GM18909 (cell line): ENCODE data around the gene PTCD1.
A peak's percentile ranks its signal among the peaks of the same experiment; 100 is the strongest.
"Not testable (repeated sequence)": the region's sequence is repeated elsewhere in the genome, so short reads cannot be mapped to it uniquely, and the experiment has no call there.

Source experiments
- ATAC-seq: cut with Tn5 transposase; IDR thresholded peaks from one replicate; pipeline ENCODE4 v1.9.1; 2021; ENCODE audit warnings: mild to moderate bottlenecking; ENCODE audit not compliant: unreplicated experiment, poor library complexity

PTCD1 gene

DNA sequence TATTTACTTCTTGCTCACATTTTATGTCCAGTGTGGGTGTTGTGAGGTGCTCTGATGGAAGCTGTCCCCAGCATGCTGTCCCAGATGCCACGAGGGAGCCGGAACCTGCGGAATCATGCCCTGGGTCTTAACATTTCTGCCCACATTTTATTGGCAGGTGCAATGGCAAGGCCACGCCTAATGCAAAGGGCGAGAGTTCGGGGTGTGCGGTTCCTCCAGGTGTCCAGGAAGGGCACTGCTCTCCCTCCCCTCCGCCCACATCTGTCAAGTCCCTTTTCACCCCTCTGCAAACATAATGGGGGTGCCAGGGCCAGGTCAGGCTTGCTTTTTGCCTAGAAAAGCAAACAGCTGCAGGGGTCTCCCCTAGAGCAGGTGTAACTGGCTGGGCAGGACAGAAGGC lies 46.6 kb downstream of the PTCD1 start:
- no peak for ATAC-seq

DNA sequence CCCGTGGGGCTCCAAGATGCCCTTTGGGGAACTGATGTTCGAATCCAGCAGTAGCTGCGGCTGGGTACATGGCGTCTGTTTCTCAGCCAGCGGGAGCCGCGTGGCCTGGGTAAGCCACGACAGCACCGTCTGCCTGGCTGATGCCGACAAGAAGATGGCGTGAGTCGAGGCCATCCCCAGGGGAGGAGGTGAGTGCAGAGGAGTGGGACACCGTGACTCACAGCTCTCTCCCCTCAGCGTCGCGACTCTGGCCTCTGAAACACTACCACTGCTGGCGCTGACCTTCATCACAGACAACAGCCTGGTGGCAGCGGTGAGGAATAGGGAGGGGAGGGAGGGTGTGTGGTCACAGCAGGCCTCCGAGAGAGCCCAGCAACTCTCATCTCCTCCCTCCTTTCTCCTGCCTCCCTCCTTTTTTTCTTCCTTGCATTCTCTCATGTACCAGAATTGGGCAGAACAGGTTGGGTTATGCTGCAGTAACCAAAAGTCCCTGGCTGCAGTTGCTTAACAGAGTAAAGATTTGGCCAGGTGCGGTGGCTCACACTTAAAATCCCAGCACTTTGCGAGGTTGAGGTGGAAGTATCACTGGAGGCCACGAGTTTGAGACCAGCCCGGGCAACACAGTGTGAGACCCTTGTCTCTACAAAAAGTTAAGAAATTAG lies 47.5 kb downstream of the PTCD1 start:
- ATAC-seq = no peak

DNA sequence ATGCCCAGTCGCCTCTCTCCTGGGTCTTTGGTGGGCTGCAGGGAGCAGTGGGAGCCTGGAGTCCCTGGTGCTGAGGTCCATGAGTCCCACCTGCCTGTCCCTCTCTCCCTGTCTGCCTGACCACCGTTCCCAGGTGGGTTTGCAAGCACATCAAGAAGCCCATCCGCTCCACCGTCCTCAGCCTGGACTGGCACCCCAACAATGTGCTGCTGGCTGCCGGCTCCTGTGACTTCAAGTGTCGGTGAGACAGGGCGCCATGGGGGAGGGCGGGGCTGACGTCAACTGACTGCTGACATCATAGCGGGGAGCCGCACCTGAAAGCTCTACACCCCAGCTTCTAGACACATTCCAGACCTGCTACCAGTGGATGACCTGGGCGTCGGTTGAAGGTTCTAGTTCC lies 48.8 kb downstream of the PTCD1 start:
- no peak for ATAC-seq

DNA sequence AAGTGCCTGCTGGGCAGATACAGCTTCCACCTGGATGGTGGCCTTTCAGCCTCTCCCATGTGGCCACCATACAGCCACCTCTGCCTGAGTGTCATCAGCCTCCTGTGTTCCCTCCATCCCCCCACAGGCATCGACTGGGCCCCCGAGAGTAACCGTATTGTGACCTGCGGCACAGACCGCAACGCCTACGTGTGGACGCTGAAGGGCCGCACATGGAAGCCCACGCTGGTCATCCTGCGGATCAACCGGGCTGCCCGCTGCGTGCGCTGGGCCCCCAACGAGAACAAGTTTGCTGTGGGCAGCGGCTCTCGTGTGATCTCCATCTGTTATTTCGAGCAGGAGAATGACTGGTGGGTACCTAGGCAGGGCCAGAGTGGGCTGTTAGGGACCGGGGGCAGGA lies 50.7 kb downstream of the PTCD1 start:
- ATAC-seq = no peak

DNA sequence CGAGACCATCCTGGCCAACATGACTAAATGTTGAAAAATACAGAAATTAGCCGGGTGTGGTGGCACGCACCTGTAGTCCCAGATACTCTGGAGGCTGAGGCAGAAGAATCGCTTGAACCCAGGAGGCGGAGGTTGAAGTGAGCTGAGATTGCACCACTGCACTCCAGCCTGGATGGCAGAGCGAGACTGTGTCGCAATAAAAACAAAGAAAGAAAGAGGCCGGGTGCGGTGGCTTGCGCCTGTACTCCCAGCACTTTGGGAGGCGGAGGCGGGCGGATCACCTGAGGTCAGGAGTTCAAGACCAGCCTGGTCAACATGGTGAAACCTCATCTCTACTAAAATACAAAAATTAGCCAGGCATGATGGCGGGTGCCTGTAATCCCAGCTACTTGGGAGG lies 51.4 kb downstream of the PTCD1 start:
- ATAC-seq = not testable (repeated sequence)

DNA sequence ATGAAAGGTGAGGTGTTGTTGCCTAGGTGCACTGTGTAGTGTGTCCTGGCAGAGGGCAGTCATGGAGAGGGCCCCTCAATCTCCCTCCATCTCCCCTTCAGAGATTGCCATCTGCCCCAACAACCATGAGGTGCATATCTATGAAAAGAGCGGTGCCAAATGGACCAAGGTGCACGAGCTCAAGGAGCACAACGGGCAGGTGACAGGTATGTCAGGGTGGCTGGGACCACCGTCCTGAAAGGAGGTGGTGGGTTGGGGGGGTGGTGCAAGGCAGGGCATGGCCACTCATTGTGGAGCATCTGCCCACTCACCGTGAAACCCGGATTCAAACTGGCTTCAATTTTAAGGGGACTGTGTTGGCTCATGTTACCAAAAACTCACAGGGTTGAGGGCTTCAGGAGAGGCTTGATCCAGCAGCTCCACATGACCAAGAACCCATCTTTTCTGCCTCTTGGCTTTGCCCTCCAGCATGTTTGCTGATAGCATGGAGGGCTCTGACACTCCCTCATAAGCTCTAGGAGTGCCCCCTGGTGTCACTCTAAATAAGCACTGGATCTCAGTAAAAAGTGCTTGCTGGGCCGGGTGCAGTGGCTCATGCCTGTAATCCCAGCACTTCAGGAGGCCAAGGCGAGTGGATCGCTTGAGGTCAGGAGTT lies 51.9 kb downstream of the PTCD1 start:
- ATAC-seq = no peak

DNA sequence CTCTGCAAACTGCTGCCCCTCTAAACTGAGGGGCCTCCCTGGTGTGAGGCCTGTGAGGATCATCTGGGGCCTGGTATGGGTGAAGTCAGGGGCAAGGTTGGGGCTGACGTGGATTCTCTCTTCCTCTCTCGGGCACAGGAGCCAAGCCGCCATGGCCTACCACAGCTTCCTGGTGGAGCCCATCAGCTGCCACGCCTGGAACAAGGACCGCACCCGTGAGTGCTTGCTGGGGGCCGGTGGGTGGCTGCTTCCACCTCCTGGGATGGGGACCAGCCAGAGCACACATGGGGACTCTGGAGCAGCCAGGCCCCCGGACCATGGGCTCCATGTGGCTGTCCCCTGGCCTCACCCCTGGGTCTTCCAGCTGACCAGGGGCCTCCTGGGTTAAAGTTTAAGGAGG lies 53.0 kb downstream of the PTCD1 start:
- no peak for ATAC-seq

DNA sequence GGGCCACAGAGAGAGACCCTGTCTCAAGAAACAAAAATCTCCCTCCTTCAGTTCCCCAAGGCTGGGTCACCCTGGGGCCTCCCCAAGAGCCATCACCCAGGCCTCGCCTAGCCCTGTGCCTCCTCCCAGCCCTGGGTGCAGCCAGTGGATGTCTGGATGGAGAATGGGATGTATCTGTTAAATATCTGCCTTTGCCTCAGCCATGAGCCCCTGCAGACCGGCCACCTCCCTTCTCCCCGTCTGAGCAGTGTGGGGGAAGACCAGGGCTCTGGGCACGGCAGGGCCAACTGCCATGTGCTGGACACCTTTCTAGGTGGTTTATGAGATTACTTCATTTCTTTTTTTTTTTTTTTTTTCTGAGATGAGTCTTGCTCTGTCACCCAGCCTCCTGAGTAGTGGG lies 54.1 kb downstream of the PTCD1 start:
- ATAC-seq = no peak

DNA sequence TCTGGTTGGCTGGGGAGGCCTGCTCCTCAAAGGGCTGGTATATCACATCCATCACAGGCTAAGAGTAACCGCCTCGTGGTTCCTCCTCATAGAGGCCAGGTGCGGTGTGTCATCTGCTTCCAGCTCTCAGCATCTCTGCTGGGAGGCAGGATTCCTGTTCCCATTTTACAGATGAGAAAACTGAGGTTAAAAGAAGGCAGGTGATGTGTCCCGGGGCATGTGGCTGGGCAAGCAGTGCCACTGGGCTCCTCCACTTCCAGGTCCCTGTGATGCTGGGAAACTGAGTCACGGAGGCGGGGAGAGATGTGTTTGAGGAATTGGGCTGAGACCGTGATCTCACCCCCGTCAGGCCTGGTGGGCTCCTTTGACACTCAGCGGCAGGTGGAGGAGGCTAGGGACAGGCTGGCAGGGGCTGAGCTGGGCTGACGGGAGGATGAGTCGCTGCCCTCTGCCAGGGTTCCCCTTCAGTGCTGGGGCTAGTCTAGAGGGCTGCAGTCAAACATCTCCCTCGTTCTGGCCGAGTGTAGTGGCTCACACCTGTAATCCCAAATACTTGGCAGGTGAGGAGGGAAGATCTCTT lies 54.7 kb downstream of the PTCD1 start:
- ATAC-seq = no peak

DNA sequence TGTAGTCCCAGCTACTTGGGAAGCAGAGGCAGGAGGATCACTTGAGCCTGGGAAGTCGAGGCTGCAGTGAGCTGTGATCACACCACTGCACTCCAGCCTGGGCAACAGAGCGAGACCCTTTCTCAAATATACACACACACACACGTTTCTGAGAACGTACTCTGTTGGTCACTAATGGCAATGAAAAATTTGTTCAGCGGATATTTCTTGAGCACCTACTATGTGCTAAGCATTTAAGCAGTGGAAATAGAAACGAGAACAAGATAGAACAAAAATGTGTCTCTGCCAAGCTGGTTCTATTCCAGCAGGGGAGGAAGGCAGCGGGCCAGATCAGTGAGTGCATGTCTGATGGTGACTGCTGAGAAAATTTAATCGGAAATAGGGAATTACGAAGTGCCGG lies 55.4 kb downstream of the PTCD1 start:
- no peak for ATAC-seq

DNA sequence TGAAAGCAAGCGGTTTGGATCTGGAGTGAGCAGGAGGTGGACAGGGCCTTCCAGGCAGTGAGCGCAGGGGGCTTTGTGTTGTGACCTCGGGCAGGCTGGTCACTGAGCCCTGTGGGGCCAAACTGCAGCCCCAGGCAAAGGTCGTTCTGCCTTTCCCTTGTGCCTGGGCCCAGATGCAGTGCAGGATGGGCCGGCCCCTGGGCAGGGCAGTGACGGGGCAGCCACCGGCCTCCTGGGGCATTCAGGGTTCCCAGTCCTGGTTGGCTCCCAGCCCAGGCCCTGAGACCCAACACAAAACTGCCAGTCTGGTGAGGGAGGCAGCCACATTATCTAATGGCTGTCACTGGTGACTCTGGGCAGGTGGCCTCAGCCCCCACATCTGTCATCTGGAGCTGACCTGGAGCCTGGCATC lies 56.9 kb downstream of the PTCD1 start:
- no peak for ATAC-seq

DNA sequence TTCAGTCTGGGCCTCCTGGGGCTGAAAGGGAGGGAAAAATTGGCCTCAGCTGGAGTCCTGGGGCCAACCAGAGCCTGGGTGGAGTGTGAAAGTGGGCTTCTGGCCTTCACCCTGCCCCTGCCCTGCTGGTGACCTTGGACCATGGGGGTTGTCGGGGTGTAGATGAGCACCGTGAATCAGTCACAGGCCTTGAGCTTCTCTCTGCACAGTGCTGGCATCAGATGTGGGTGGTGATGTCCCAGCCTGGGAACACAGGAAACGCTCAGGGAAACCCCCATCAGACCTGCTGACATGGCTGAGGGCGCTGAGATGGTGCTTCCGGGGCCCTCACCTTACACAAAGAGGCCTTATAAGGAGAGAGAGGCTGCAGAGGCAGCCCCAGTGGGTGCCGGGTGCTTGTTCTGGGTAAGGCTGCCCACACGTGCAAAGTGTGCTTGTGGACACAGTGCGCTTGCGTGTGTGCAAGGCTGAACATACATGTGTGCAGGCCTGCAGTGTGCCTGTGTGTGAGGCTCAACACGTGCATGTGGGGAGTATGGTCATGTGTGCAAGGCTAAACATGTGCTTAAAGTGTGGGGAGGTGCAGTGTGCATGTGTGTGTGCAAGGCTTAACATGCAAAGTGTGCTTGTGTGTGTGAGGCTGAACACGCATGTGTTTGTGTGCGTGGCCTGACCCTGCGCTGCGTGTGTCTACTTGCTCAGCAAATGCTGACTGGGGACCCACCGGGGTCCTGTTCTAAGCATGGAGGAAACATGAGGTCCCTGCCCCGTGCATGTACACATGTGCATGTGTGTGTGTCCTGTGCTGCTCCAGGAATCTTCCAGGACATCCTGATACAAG lies 57.6 kb downstream of the PTCD1 start:
- peak; percentile 83 for ATAC-seq

DNA sequence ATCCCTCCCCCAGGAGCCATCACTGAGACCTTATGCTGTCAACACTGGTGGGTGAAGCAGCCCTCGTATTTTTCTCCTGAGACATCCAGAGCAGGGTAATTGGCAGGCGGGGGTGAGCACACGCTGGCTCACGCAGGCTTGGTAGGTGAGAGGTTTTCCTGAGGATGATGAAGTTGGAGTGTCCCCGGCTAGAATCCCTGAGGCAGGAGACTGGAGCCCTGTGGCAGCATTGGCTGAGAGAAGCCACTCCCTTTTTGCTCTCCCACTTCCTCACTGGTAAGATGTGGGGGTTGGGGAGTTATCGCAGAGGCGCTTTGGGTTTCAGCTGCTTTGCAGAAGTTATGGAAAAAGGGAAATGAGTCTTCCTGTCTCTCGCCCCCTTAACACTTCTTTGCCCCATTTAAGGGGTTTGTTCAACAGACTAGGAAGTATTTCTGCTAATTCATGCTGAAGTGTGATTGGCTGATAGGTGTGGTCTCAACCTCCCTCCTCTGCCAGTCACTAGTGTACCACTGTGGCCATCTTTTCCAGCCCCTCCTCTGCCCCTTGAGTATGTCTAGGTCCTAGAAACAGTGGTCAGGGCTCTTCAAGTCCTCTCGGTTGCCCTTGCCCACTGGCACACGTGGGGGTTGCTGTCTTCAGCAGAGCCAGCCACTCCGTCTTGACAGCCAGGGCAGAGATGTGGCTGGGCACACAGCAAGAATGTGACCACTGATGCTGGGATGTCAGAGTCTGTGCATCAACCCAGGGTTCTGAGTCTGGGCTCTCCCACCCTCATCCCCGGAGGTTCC lies 58.4 kb downstream of the PTCD1 start:
- ATAC-seq = peak; percentile 38

DNA sequence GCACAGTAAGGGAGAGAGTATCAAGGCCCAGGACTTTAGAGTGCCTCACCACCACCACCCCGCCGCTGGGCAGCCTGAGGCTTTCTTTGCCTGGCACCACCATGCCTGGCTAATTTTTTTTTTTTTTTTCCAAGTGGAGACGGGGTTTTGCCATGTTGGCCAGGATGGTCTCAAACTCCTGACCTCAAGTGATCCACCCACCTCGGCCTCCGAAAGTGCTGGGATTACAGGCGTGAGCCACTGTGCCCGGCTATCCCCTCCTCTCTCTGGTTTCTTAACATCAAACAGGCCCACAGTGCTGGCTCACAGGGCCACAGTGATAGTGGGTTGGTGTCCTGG lies 58.9 kb downstream of the PTCD1 start:
- not testable (repeated sequence) for ATAC-seq

DNA sequence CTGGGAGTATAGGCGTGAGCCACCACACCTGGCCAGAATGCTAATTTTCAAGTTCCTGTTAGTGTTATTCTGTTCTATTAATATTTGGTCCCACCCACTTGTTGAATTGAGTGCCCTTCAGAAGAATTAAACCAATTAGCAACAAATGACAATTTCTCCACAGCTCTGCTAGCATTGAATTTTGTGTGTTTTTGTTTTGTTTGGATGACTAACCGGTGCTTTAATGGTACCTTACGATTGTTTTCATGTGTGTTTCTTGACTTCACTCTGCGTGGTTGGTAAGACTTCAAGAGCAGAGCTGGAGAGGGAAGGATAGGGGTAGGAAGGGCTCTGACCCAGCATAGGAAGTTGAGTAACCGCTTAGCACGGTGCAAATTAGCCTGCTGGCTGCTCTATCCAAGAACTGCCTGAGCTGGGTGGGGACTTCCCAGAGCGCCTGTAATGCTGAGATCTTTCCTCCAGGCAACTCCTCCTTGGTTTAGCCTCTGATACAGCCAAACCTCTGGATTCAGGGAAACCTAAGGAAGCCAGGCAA lies 59.5 kb downstream of the PTCD1 start:
- ATAC-seq = no peak

DNA sequence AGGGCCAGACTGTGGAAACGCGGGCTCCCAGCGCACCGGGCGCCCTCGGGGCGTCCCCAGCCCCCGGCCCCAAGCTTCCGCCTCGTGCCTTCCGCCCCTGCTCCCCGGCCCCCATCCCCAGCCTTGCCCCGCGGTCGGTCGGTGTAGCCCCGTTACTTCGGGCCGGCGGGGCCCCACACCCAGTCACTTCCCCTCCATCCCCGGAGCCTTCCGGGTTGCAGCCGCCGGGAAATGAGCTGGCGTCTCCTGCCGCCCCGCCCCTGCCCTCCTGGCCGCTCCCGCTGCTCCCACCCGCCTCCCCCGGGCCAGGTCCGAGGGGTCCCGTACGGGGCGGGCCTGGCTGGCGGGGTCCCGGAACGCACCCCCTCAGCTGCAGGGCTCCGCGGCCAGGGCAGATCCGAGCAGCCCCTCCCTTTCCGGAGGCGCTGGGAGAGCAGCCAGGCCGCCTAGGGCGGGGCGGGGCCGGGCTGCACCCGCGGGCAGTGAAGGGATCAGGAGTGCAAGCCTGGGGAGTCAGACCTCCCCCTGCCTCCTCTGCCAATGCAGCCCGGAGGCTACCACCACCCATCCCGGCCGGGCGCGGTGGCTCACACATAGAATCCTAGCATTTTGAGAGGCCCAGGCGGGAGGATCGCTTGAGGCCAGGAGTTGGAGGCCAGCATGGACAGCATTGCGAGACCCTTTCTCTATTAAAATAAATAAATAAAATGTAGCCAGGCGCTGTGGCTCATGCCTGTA lies 63.4 kb downstream of the PTCD1 start:
- peak; percentile 51 for ATAC-seq

DNA sequence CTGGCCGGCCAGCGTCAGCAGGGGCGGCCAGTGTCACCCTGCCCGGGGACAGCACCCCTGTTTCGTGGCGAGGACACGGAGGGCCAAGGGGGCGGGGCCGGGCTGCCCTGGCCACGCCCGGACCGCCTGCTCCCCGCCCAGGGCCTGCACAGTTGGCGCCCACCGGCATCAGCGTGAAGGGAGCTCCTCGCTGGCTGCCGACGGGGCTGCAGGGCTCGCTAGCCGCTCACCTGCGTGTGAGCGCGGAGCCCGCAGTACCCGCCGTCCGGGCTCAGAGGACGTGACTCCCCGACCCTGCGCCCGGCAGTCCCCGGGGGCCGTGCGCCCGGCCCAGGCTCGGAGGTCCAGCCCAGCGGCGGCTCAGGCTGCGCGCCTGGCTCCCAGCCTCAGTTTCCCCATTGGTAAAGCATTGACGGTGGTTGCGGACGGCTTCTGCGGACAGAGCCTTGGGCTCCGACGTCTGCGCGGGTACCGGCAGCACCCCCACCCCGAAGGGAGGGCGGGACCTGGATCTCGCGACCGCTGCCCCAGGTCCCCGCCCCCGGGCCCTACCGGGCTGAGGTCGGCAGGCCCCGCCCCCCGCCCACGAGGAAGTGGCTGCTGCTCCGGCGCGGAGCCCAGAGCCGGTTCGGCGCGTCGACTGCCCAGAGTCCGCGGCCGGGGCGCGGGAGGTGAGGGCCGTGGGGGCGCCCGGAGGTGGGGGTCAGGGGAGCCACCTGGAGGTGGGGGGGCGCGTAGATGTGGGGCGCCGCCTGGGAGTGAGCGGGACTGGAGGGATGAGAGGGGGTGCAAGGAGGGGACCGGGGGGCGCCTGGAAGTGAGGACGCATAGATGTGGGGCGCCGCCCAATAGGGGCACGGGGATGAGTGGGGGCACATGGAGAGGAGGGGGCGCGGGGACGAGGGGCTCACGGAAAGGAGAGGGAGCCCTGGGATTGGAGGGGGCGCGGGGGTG lies 64.2 kb downstream of the PTCD1 start, which contains the start of gene ARPC1B:
ARPC1B (plus strand) TSS at position 620 of the 954 bp plus-strand sequence. CDS start 10,985 bp downstream, outside the sequence.
- ATAC-seq = peak; percentile 63
